Neural progenitor cell (in vitro differentiated cells): ENCODE measurements around the gene ARPP19. TPM values are rescaled to one million over a fixed set of nuclear protein-coding genes. Genes with fewer than 3 reads are reported as not detected.
"Not testable (repeated sequence)": the region's sequence is repeated elsewhere in the genome, so short reads cannot be mapped to it uniquely, and the experiment has no call there.

ENCODE experiments used
- DNase-seq: peaks from one replicate; pipeline ENCODE4 v3.0.0-alpha.2; 2016; ENCODE audit warnings: low spot score
- H2AFZ ChIP-seq: fragments of 200-600 bp; sonication (generic); replicated peaks from 2 replicates; pipeline ENCODE4 v1.6.1; 2016; ENCODE audit warnings: antibody characterized with exemption
- H3F3A ChIP-seq: fragments of 200-600 bp; sonication (generic); 2 replicates; pipeline ENCODE4 v1.6.1; 2016; ENCODE audit warnings: antibody characterized with exemption, low read depth
- H3K27ac ChIP-seq: fragments of 200-600 bp; sonication (generic); 2 replicates; pipeline ENCODE4 v1.5.1; 2016; ENCODE audit warnings: mild to moderate bottlenecking
- H3K27me3 ChIP-seq: fragments of 200-600 bp; sonication (generic); 2 replicates; pipeline ENCODE4 v1.6.1; 2016; ENCODE audit warnings: mild to moderate bottlenecking, moderate library complexity
- H3K36me3 ChIP-seq: fragments of 200-600 bp; sonication (generic); 2 replicates; pipeline ENCODE4 v1.5.1; 2016
- H3K4me1 ChIP-seq: fragments of 200-600 bp; sonication (generic); 2 replicates; pipeline ENCODE4 v1.6.1; 2016; ENCODE audit warnings: mixed run types
- H3K4me2 ChIP-seq: fragments of 200-600 bp; sonication (generic); 2 replicates; pipeline ENCODE4 v1.6.1; 2016
- H3K4me3 ChIP-seq: fragments of 200-600 bp; sonication (generic); 2 replicates; pipeline ENCODE4 v1.5.1; 2016
- H3K79me2 ChIP-seq: fragments of 200-600 bp; sonication (generic); 2 replicates; pipeline ENCODE4 v1.6.1; 2016; ENCODE audit warnings: low read depth
- H3K9ac ChIP-seq: fragments of 200-600 bp; sonication (generic); 2 replicates; pipeline ENCODE4 v1.6.1; 2016
- H3K9me3 ChIP-seq: fragments of 200-600 bp; sonication (generic); 2 replicates; pipeline ENCODE4 v1.5.1; 2016; ENCODE audit warnings: low read depth
- H4K20me1 ChIP-seq: fragments of 200-600 bp; sonication (generic); 2 replicates; pipeline ENCODE4 v1.6.1; 2016; ENCODE audit warnings: low read depth
- H3K27ac Mint-ChIP-seq: 3 replicates; pipeline ENCODE4 v1.8.0; 2021; ENCODE audit warnings: mixed read lengths
- H3K27me3 Mint-ChIP-seq: 2 replicates; pipeline ENCODE4 v1.8.0; 2022; ENCODE audit warnings: low read depth, mild to moderate bottlenecking, inconsistent platforms, moderate library complexity, mixed read lengths; ENCODE audit not compliant: insufficient read depth
- H3K36me3 Mint-ChIP-seq: 3 replicates; pipeline ENCODE4 v1.8.0; 2021; ENCODE audit warnings: mixed read lengths
- H3K4me1 Mint-ChIP-seq: 3 replicates; pipeline ENCODE4 v1.8.0; 2021; ENCODE audit warnings: mixed read lengths
- H3K4me3 Mint-ChIP-seq: 3 replicates; pipeline ENCODE4 v1.8.0; 2021; ENCODE audit warnings: mild to moderate bottlenecking, moderate library complexity, mixed read lengths
- H3K9me3 Mint-ChIP-seq: 3 replicates; pipeline ENCODE4 v1.8.0; 2020; ENCODE audit warnings: mixed read lengths
- EZH2 ChIP-seq: fragments of 200-600 bp; sonication (generic); IDR thresholded peaks from 2 replicates; pipeline ENCODE4 v1.6.1; 2017; ENCODE audit warnings: antibody characterized with exemption, mild to moderate bottlenecking, moderate library complexity
- EZH2phosphoT487 ChIP-seq: fragments of 200-600 bp; sonication (generic); IDR thresholded peaks from 2 replicates; pipeline ENCODE4 v1.6.1; 2017; ENCODE audit warnings: antibody characterized with exemption
- total RNA-seq: library from RNA; depleted of rRNA; stranded (reverse); fragments of >200 nt; gene quantifications from 2 replicates; pipeline ENCODE4 v1.2.3, GENCODE V29; 2015; ENCODE audit warnings: low replicate concordance
- TF ChIP-seq, protein P1 (sequence below): fragments of 200-600 bp; sonication (generic); IDR thresholded peaks from 2 replicates; pipeline ENCODE4 v1.5.1; 2017; ENCODE audit warnings: antibody characterized with exemption, mild to moderate bottlenecking

ARPP19 gene
- total RNA-seq, 1 donor from 2014 or later: 276 TPM

DNA sequence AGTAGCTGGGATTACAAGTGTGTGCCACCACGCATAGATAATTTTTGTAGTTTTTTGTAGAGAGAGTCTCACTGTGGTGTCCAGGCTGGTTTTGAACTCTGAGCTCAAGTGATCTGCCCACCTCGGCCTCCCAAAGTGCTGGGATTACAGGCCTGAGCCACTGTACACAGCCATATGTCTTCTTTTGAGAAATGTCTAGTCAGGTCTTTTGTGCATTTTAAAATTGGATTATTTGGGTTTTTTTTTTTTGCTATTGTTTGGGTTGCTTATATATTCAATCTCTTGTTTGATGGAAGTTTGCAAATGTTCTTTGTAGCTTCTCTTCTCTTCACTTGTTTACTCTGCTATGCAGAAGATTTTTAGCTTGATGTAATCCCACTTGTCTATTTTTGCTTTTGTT lies 6.2 kb upstream of the ARPP19 start:
- Histone ChIP-seq H3F3A (no peaks in the 10 kb centered on the region), H3K4me1 (peaks cover 5% of the 10 kb centered on the region), H3K9ac (no peak overlapping the region), H3K4me2 (no peak overlapping the region), H3K9me3 (no peaks in the 10 kb centered on the region), H3K4me3 (no peak overlapping the region), H4K20me1 (no peaks in the 10 kb centered on the region), H2AFZ (no peak overlapping the region), H3K27me3 (no peaks in the 10 kb centered on the region), H3K36me3 (no peaks in the 10 kb centered on the region), H3K27ac (no peak overlapping the region), H3K79me2 (no peaks in the 10 kb centered on the region)
- no peak overlapping the region for H3K27ac Mint-ChIP-seq
- peaks cover 7% of the 10 kb centered on the region for H3K4me1 Mint-ChIP-seq
- peaks cover 2% of the 10 kb centered on the region for H3K27me3 Mint-ChIP-seq
- peaks cover 3% of the 10 kb centered on the region for H3K36me3 Mint-ChIP-seq
- DNase-seq: no peak
- no peaks in the 10 kb centered on the region for H3K9me3 Mint-ChIP-seq
- TF ChIP-seq, protein P1, sequence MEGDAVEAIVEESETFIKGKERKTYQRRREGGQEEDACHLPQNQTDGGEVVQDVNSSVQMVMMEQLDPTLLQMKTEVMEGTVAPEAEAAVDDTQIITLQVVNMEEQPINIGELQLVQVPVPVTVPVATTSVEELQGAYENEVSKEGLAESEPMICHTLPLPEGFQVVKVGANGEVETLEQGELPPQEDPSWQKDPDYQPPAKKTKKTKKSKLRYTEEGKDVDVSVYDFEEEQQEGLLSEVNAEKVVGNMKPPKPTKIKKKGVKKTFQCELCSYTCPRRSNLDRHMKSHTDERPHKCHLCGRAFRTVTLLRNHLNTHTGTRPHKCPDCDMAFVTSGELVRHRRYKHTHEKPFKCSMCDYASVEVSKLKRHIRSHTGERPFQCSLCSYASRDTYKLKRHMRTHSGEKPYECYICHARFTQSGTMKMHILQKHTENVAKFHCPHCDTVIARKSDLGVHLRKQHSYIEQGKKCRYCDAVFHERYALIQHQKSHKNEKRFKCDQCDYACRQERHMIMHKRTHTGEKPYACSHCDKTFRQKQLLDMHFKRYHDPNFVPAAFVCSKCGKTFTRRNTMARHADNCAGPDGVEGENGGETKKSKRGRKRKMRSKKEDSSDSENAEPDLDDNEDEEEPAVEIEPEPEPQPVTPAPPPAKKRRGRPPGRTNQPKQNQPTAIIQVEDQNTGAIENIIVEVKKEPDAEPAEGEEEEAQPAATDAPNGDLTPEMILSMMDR: no peak
- no peak for TF ChIP-seq EZH2
- TF ChIP-seq EZH2phosphoT487: no peak
- H3K4me3 Mint-ChIP-seq: no peak overlapping the region

DNA sequence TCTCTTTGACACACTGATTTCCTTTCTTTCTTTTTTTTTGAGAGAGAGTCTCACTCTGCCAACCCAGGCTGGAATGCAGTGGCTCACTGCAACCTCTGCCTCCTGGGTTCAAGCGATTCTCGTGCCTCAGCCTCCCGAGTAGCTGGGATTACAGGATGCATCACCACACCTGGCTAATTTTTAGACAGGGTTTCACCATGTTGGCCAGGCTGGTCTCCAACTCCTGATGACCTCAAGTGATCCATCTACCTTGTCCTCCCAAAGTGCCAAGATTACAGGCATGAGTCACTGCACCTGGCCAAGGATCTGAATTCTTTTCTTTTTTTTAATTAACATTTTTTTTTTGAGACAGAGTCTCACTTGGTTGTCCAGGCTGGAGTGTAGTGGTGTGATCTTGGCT lies 5.8 kb upstream of the ARPP19 start:
- not testable (repeated sequence) for H3K4me3 Mint-ChIP-seq

DNA sequence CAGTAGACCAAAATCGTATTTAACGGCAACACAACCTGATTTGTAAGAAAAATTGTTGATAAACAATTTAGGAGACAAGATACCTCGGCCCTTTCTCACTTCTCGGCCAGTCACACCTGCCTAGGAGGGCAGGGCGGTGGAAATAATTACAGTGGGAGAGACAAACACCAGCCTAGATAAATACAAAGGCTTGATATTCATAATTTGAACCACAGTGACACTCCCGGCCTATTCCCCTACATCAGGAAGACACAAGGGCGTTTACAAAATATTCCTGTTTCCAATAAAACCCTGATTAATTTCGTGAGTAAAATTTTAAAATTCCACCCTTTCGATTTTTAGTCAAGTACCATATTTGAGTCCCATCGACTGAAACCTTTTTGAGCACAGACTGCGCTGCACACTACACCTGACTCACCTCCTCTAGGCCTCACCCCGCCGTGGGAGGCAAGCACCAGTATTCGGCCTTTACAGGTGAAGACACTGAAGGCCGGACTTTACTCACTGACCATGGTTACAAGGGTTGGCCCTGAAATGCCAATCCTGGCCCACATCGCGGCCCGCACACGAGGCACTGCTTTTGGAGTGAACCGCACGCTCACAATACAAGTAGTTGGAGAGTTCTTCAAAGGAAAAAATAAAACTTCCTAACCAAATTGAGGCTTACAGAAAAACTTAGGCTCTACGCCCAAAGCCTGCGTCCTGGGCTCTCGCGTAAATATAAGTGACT lies 794 bp downstream of the ARPP19 start:
- Histone ChIP-seq H3K9me3 (no peaks in the 10 kb centered on the region), H3K9ac (peak overlapping the region; percentile 92), H3F3A (peaks cover 17% of the 10 kb centered on the region), H3K4me3 (peak overlapping the region; percentile 81), H2AFZ (peak overlapping the region; percentile 96), H3K36me3 (no peaks in the 10 kb centered on the region), H3K4me2 (peak overlapping the region; percentile 96), H4K20me1 (peaks cover 53% of the 10 kb centered on the region), H3K27me3 (no peaks in the 10 kb centered on the region), H3K27ac (peak overlapping the region; percentile 94), H3K79me2 (peaks cover 57% of the 10 kb centered on the region), H3K4me1 (peaks cover 10% of the 10 kb centered on the region)
- H3K36me3 Mint-ChIP-seq: peaks cover 17% of the 10 kb centered on the region
- H3K9me3 Mint-ChIP-seq: no peaks in the 10 kb centered on the region
- TF ChIP-seq EZH2phosphoT487 (no peak), EZH2 (no peak)
- TF ChIP-seq, protein P1: no peak
- H3K4me1 Mint-ChIP-seq: peaks cover 18% of the 10 kb centered on the region
- peak overlapping the region; percentile 98 for H3K4me3 Mint-ChIP-seq
- peak overlapping the region; percentile 97 for H3K27ac Mint-ChIP-seq
- peaks cover 3% of the 10 kb centered on the region for H3K27me3 Mint-ChIP-seq
- no peak for DNase-seq

More for the DNA sequence above, 5.8 kb upstream of the ARPP19 start:
- H3K27me3 Mint-ChIP-seq, H3K9me3 ChIP-seq, H3K36me3 Mint-ChIP-seq, H3K9me3 Mint-ChIP-seq, H3F3A ChIP-seq, H3K79me2 ChIP-seq, DNase-seq, H3K27me3 ChIP-seq, H3K4me3 ChIP-seq, H3K27ac Mint-ChIP-seq, H3K36me3 ChIP-seq, H3K4me1 Mint-ChIP-seq, H3K4me2 ChIP-seq, H3K4me1 ChIP-seq, H3K27ac ChIP-seq, H3K9ac ChIP-seq, H4K20me1 ChIP-seq, H2AFZ ChIP-seq: not testable (repeated sequence)

DNA sequence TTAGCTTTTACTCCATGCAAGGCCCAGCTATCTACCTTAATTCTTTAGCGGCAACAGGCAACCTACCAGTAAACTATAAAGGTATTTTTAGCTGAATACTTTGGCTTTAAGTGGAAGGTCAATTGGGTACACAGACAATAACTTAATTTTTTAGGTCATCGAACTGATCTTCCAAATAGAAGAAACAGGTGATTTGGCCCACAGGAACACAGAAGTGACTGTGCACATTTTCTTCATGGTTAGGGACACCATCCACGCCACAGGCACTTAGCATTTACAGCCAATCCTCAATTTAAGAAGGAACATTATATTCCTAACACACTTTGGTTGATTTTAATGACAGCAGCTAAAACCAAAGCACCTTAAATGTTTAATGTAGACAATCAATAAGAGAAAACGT lies 1.9 kb downstream of the ARPP19 start:
- TF ChIP-seq EZH2: no peak
- TF ChIP-seq, protein P1: no peak
- TF ChIP-seq EZH2phosphoT487: no peak
- H3K36me3 Mint-ChIP-seq: peaks cover 21% of the 10 kb centered on the region
- no peak overlapping the region for H3K27ac Mint-ChIP-seq
- H3K27me3 Mint-ChIP-seq: peaks cover 3% of the 10 kb centered on the region
- Histone ChIP-seq H3K27me3 (no peaks in the 10 kb centered on the region), H3K4me2 (peak overlapping the region; percentile 96), H4K20me1 (peaks cover 65% of the 10 kb centered on the region), H2AFZ (no peak overlapping the region), H3F3A (peaks cover 17% of the 10 kb centered on the region), H3K9ac (peak overlapping the region; percentile 92), H3K4me3 (peak overlapping the region; percentile 81), H3K27ac (no peak overlapping the region), H3K9me3 (no peaks in the 10 kb centered on the region), H3K4me1 (peaks cover 10% of the 10 kb centered on the region), H3K36me3 (no peaks in the 10 kb centered on the region), H3K79me2 (peaks cover 68% of the 10 kb centered on the region)
- H3K4me1 Mint-ChIP-seq: peaks cover 18% of the 10 kb centered on the region
- no peaks in the 10 kb centered on the region for H3K9me3 Mint-ChIP-seq
- no peak for DNase-seq
- peak overlapping the region; percentile 98 for H3K4me3 Mint-ChIP-seq

DNA sequence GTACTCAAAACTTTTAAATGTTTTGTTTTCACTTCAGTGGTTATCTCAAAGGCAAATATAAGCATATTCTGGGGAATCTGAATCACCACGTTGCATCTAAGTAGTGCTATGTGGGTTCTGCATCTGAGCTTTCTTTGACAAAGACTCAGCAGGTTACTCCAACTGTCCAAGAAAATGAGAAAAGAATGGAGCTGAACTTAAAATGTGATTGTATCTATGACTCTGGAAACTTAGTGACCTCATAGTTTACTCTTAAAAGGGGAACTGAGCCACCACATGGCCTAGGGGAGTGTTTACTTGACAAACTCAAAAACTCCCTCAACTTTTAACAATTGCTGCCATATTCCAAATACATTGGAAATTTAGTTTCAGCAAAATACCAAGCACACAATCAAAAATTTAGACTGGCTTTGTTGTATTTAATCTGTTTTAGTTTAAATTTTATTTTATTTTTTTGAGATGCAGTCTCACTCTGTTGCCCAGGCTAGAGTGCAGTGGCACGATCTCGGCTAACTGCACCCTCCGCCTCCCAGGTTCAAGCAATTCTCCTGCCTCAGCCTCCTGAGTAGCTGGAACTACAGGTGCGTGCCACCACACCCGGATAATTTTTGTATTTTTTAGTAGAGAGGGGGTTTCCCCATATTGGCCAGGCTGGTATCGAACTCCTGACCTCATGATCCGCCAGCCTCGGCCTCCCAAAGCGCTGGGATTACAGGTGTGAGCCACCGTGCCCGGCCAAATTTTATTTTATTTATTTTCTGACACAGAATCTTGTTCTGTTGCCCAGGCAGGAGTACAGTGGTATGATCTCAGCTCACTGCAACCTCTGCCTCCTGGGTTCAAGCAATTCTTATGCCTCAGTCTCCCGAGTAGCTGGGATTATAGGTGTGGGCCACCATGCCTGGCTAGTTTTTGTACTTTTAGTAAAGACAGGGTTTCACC lies 3.1 kb downstream of the ARPP19 start:
- not testable (repeated sequence) for H3K4me3 ChIP-seq, DNase-seq, H3K9ac ChIP-seq, H3K9me3 ChIP-seq, H3K27me3 ChIP-seq, H3K36me3 ChIP-seq, H2AFZ ChIP-seq, H3K27ac ChIP-seq, H3K27ac Mint-ChIP-seq, H3K9me3 Mint-ChIP-seq, H3K27me3 Mint-ChIP-seq, H3K4me3 Mint-ChIP-seq, H3K4me2 ChIP-seq
- H3K4me1 ChIP-seq: peaks cover 19% of the 10 kb centered on the region
- peaks cover 22% of the 10 kb centered on the region for H3F3A ChIP-seq
- H3K79me2 ChIP-seq: peaks cover 80% of the 10 kb centered on the region
- peaks cover 19% of the 10 kb centered on the region for H3K4me1 Mint-ChIP-seq
- peaks cover 21% of the 10 kb centered on the region for H3K36me3 Mint-ChIP-seq
- peaks cover 77% of the 10 kb centered on the region for H4K20me1 ChIP-seq
